Measurements from ENCODE around the gene PCDHGA4. TPM values are rescaled to one million over a fixed set of nuclear protein-coding genes. Genes with fewer than 3 reads are reported as not detected.
"Not testable (repeated sequence)": the region's sequence is repeated elsewhere in the genome, so short reads cannot be mapped to it uniquely, and the experiment has no call there.

The PCDHGA4 gene
- total and polyA plus RNA-seq, 5 donors = 1.7 to 5.8 (median 5.6) TPM

DNA sequence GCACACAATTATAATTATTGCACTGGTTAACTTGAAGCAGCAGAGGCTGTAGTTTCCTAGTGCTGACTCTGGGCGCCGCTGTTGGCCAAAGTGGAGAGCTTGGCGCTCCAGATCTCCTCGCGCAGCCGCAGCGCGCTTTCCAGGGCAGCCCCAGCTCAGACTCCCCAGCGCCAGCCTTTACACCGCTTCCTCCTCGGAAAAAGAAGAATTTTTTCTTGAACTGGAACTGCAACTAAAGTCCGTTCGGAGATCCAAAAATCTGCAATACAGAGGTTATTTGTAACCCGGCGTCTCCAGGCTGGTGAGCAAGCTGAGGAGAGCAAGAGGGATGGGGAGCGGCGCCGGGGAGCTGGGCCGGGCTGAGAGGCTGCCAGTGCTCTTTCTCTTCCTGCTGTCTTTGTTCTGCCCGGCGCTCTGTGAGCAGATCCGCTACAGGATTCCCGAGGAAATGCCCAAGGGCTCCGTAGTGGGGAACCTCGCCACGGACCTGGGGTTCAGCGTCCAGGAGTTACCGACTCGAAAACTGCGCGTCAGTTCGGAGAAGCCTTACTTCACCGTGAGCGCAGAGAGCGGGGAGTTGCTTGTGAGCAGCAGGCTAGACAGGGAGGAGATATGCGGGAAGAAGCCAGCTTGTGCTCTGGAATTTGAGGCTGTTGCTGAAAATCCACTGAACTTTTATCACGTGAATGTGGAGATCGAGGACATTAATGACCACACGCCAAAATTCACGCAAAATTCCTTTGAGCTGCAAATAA lies 32.9 kb downstream of the PCDHGA4 start, which contains the start of gene PCDHGB4:
Gene PCDHGB4 (plus strand): TSS at position 142 of the 755 bp plus-strand sequence. CDS start 187 bp downstream, at position 329.
- H3K27me3 ChIP-seq (ENCODE audit: control insufficient read depth, insufficient read depth); intact Hi-C loops (cut with DNase I); H3K9me3 ChIP-seq (ENCODE audit: control insufficient read depth, low read length); H3K4me1 ChIP-seq (ENCODE audit: control insufficient read depth, insufficient read depth, low read length); H3K27ac ChIP-seq (ENCODE audit: low read length): not testable (repeated sequence)
- peak within 1 kb of the TSS; percentile 35 for H3K4me3 ChIP-seq (ENCODE audit: low read length)
- 9% methylated on average over 22 of the region's 40 CpGs for WGBS
- peak; percentile 69 to 76 for ATAC-seq
- peak in 2 of 3 donors; percentile 67 to 78 for DNase-seq

DNA sequence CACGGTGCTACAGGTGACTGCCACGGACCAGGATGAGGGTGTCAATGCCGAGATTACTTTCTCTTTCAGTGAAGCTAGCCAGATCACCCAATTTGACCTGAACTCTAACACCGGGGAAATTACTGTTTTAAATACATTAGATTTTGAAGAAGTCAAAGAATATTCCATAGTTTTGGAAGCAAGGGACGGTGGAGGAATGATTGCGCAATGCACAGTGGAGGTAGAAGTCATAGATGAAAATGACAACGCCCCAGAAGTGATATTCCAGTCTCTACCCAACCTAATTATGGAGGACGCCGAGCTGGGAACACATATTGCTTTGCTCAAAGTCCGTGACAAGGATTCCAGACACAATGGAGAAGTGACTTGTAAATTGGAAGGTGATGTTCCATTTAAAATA lies 33.8 kb downstream of the PCDHGA4 start:
- no peaks in the 10 kb centered on the region for H3K4me1 ChIP-seq (ENCODE audit: control insufficient read depth, insufficient read depth, low read length)
- no peak overlapping the region for H3K4me3 ChIP-seq (ENCODE audit: low read length)
- WGBS = 42% methylated on average over 10 of the region's 10 CpGs
- H3K9me3 ChIP-seq (ENCODE audit: control insufficient read depth, low read length) = peaks cover 9% of the 10 kb centered on the region
- intact Hi-C loops (cut with DNase I) = no loop called here
- DNase-seq (no peak), ATAC-seq (no peak)
- no peaks in the 10 kb centered on the region for H3K27me3 ChIP-seq (ENCODE audit: control insufficient read depth, insufficient read depth)
- H3K27ac ChIP-seq (ENCODE audit: low read length) = no peak overlapping the region

DNA sequence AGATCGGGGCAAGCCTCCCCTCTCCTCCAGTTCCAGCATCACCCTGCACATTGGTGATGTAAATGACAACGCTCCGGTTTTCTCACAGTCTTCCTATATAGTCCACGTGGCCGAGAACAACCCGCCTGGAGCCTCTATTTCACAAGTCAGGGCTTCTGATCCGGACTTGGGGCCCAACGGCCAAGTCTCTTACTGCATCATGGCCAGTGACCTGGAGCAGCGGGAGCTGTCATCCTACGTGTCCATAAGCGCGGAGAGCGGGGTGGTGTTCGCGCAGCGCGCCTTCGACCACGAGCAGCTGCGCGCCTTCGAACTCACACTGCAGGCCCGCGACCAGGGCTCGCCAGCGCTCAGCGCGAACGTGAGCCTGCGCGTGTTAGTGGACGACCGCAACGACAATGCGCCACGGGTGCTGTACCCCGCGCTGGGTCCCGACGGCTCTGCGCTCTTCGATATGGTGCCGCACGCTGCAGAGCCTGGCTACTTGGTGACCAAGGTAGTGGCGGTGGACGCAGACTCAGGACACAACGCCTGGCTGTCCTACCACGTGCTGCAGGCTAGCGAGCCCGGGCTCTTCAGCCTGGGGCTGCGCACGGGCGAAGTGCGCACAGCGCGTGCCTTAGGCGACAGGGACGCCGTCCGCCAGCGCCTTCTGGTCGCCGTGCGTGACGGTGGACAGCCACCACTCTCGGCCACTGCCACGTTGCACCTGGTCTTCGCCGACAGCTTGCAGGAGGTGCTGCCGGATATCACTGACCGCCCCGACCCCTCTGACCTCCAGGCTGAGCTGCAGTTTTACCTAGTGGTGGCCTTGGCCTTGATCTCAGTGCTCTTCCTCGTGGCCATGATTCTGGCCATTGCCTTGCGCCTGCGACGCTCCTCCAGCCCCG lies 34.6 kb downstream of the PCDHGA4 start:
- intact Hi-C loops (cut with DNase I) = no loop called here
- Histone ChIP-seq H3K4me3 (ENCODE audit: low read length) (no peak overlapping the region), H3K27me3 (ENCODE audit: control insufficient read depth, insufficient read depth) (no peaks in the 10 kb centered on the region), H3K9me3 (ENCODE audit: control insufficient read depth, low read length) (peaks cover 9% of the 10 kb centered on the region), H3K4me1 (ENCODE audit: control insufficient read depth, insufficient read depth, low read length) (no peaks in the 10 kb centered on the region), H3K27ac (ENCODE audit: low read length) (no peak overlapping the region)
- ATAC-seq (no peak), DNase-seq (peak in 1 of 3 donors; percentile 35)
- WGBS = 30% methylated on average over 77 of the region's 77 CpGs

DNA sequence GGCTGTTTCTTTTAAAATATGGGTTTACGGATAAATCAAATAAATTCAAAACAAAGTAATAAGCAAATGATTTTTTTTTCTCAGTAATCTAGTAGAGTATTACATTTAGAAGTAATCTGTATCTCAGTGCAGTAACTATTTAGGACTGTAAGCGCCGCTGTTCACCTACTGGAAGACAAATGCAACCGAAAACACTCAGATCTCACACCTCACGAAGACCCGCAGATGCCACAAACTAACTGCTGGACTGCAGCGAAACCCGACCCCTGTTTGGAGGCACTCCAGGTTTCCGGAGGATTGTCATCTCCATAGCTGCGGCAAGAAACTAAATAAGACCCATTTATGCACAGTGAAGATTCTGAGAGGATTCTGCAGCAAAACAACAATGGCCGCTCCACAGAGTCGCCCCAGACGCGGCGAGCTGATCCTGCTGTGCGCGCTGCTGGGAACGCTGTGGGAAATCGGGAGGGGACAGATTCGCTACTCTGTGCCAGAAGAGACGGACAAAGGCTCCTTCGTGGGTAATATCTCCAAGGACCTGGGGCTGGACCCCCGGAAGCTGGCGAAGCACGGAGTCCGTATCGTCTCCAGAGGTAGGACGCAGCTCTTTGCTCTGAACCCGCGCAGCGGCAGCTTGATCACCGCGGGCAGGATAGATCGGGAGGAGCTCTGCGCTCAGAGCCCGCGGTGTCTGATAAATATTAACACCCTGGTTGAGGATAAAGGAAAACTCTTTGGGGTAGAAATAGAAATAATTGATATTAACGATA lies 37.8 kb downstream of the PCDHGA4 start, which contains the start of gene PCDHGA8:
Gene PCDHGA8 (plus strand): TSS at position 205 of the 770 bp plus-strand sequence. CDS start 181 bp downstream, at position 386.
- ATAC-seq = no peak
- no peak for DNase-seq
- no peak within 1 kb of the TSS for H3K4me3 ChIP-seq (ENCODE audit: low read length)
- H3K4me1 ChIP-seq (ENCODE audit: control insufficient read depth, insufficient read depth, low read length) = no peaks in the 10 kb centered on the region
- 26% methylated on average over 38 of the region's 38 CpGs for whole genome bisulfite sequencing
- no peaks in the 10 kb centered on the region for H3K27me3 ChIP-seq (ENCODE audit: control insufficient read depth, insufficient read depth)
- H3K9me3 ChIP-seq (ENCODE audit: control insufficient read depth, low read length) = peaks cover 13% of the 10 kb centered on the region
- intact Hi-C loops (cut with DNase I) = no loop called here
- H3K27ac ChIP-seq (ENCODE audit: low read length) = no peak within 1 kb of the TSS

DNA sequence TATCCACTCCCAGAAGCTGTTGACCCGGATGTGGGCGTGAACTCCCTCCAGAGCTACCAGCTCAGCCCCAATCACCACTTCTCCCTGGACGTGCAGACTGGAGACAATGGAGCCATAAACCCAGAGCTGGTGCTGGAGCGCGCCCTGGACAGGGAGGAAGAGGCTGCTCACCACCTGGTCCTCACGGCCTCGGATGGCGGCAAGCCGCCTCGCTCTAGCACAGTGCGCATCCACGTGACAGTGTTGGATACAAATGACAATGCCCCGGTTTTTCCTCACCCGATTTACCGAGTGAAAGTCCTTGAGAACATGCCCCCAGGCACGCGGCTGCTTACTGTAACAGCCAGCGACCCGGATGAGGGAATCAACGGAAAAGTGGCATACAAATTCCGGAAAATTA lies 38.4 kb downstream of the PCDHGA4 start:
- Histone ChIP-seq H3K9me3 (ENCODE audit: control insufficient read depth, low read length) (peaks cover 13% of the 10 kb centered on the region), H3K4me1 (ENCODE audit: control insufficient read depth, insufficient read depth, low read length) (no peaks in the 10 kb centered on the region), H3K4me3 (ENCODE audit: low read length) (no peak overlapping the region), H3K27ac (ENCODE audit: low read length) (no peak overlapping the region), H3K27me3 (ENCODE audit: control insufficient read depth, insufficient read depth) (no peaks in the 10 kb centered on the region)
- DNase-seq (no peak), ATAC-seq (no peak)
- intact Hi-C loops (cut with DNase I) = no loop called here
- WGBS = 35% methylated on average over 21 of the region's 21 CpGs

DNA sequence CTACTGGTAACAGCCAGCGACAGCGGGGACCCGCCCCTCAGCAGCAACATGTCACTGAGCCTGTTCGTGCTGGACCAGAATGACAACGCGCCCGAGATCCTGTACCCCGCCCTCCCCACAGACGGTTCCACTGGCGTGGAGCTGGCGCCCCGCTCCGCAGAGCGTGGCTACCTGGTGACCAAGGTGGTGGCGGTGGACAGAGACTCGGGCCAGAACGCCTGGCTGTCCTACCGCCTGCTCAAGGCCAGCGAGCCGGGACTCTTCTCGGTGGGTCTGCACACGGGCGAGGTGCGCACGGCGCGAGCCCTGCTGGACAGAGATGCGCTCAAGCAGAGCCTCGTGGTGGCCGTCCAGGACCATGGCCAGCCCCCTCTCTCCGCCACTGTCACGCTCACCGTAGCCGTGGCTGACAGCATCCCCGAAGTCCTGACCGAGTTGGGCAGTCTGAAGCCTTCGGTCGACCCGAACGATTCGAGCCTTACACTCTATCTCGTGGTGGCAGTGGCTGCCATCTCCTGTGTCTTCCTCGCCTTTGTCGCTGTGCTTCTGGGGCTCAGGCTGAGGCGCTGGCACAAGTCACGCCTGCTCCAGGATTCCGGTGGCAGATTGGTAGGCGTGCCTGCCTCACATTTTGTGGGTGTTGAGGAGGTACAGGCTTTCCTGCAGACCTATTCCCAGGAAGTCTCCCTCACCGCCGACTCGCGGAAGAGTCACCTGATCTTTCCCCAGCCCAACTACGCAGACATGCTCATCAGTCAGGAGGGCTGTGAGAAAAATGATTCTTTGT lies 39.8 kb downstream of the PCDHGA4 start:
- intact Hi-C loops (cut with DNase I); ATAC-seq: not testable (repeated sequence)
- peaks cover 14% of the 10 kb centered on the region for H3K9me3 ChIP-seq (ENCODE audit: control insufficient read depth, low read length)

DNA sequence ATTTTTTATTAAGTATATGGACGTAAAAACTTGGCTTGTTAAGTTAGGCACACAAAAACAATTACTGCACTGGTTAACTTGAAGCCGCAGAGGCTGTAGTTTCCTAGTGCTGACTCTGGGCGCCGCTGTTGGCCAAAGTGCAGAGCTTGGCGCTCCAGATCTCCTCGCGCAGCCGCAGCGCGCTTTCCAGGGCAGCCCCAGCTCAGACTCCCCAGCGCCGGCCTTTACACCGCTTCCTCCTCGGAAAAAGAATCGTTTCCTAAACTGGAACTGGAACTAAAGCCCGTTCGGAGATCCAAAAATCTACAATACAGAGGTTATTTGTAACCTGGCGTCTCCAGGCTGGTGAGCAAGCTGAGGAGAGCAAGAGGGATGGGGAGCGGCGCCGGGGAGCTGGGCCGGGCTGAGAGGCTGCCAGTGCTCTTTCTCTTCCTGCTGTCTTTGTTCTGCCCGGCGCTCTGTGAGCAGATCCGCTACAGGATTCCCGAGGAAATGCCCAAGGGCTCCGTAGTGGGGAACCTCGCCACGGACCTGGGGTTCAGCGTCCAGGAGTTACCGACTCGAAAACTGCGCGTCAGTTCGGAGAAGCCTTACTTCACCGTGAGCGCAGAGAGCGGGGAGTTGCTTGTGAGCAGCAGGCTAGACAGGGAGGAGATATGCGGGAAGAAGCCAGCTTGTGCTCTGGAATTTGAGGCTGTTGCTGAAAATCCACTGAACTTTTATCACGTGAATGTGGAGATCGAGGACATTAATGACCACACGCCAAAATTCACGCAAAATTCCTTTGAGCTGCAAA lies 43.1 kb downstream of the PCDHGA4 start, which contains the start of gene PCDHGB5:
Gene PCDHGB5 (plus strand): TSS at position 192 of the 796 bp plus-strand sequence. CDS start 181 bp downstream, at position 373.
- intact Hi-C loops (cut with DNase I); H3K4me1 ChIP-seq (ENCODE audit: control insufficient read depth, insufficient read depth, low read length); H3K27ac ChIP-seq (ENCODE audit: low read length); H3K27me3 ChIP-seq (ENCODE audit: control insufficient read depth, insufficient read depth): not testable (repeated sequence)
- DNase-seq (peak in 2 of 3 donors; percentile 76 to 80), ATAC-seq (peak; percentile 86 to 91)
- Histone ChIP-seq H3K9me3 (ENCODE audit: control insufficient read depth, low read length) (peaks cover 14% of the 10 kb centered on the region), H3K4me3 (ENCODE audit: low read length) (peak within 1 kb of the TSS; percentile 23)
- WGBS = 8% methylated on average over 24 of the region's 43 CpGs

More for the DNA sequence above, 39.8 kb downstream of the PCDHGA4 start:
- H3K27ac ChIP-seq (ENCODE audit: low read length); DNase-seq; H3K4me1 ChIP-seq (ENCODE audit: control insufficient read depth, insufficient read depth, low read length); H3K27me3 ChIP-seq (ENCODE audit: control insufficient read depth, insufficient read depth); H3K4me3 ChIP-seq (ENCODE audit: low read length): not testable (repeated sequence)
- WGBS = 31% methylated on average over 43 of the region's 53 CpGs

DNA sequence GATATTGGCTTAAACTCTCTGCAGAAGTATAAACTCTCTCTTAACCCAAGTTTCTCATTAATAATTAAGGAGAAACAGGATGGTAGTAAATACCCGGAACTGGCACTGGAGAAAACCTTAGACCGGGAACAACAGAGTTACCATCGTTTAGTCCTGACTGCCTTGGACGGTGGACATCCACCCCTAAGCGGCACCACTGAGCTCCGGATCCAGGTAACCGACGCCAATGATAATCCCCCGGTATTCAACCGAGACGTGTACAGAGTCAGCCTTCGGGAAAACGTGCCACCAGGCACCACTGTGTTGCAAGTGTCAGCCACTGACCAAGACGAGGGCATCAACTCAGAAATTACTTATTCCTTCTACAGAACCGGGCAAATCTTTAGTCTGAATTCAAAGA lies 43.8 kb downstream of the PCDHGA4 start:
- ATAC-seq = no peak
- H3K4me3 ChIP-seq (ENCODE audit: low read length) = no peak overlapping the region

DNA sequence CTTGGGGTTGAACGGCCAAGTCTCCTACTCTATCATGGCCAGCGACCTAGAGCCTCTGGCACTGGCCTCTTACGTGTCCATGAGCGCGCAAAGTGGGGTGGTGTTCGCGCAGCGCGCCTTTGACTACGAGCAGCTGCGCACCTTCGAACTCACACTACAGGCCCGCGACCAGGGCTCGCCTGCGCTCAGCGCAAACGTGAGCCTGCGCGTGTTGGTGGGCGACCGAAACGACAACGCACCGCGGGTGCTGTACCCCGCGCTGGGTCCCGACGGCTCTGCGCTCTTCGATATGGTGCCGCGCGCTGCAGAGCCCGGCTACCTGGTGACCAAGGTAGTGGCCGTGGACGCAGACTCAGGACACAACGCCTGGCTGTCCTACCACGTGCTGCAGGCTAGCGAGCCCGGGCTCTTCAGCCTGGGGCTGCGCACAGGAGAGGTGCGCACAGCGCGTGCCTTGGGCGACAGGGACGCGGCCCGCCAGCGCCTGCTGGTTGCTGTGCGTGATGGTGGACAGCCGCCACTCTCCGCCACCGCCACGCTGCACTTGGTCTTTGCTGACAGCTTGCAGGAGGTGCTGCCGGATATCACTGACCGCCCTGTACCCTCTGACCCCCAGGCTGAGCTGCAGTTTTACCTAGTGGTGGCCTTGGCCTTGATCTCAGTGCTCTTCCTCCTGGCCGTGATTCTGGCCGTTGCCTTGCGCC lies 44.9 kb downstream of the PCDHGA4 start:
- H3K27me3 ChIP-seq (ENCODE audit: control insufficient read depth, insufficient read depth) = no peaks in the 10 kb centered on the region
- H3K9me3 ChIP-seq (ENCODE audit: control insufficient read depth, low read length) = peaks cover 14% of the 10 kb centered on the region
- no peak overlapping the region for H3K4me3 ChIP-seq (ENCODE audit: low read length)
- intact Hi-C loops (cut with DNase I) = loop anchor here in 1 of 4 donors (10.0 kb wide), 1 partner anchor 165 kb away; no protein-coding TSS in a partner anchor
- peak in 1 of 2 donors; percentile 19 for ATAC-seq
- no peaks in the 10 kb centered on the region for H3K4me1 ChIP-seq (ENCODE audit: control insufficient read depth, insufficient read depth, low read length)
- no peak for DNase-seq
- H3K27ac ChIP-seq (ENCODE audit: low read length) = no peak overlapping the region
- 22% methylated on average over 61 of the region's 61 CpGs for WGBS

More for the DNA sequence above, 43.8 kb downstream of the PCDHGA4 start:
- H3K9me3 ChIP-seq (ENCODE audit: control insufficient read depth, low read length) = peaks cover 13% of the 10 kb centered on the region
- no peak for DNase-seq
- WGBS = 23% methylated on average over 15 of the region's 15 CpGs
- no peaks in the 10 kb centered on the region for H3K27me3 ChIP-seq (ENCODE audit: control insufficient read depth, insufficient read depth)
- no peak overlapping the region for H3K27ac ChIP-seq (ENCODE audit: low read length)
- no peaks in the 10 kb centered on the region for H3K4me1 ChIP-seq (ENCODE audit: control insufficient read depth, insufficient read depth, low read length)
- intact Hi-C loops (cut with DNase I) = no loop called here
